GM19193 (cell line): ENCODE data around the gene FGF14.

Experiments used
- POLR2A ChIP-seq: IDR thresholded peaks from 4 replicates; pipeline ENCODE4 v1.6.1; 2011; ENCODE audit not compliant: insufficient read depth, insufficient read length; ENCODE audit errors: extremely low read depth

FGF14 gene

DNA sequence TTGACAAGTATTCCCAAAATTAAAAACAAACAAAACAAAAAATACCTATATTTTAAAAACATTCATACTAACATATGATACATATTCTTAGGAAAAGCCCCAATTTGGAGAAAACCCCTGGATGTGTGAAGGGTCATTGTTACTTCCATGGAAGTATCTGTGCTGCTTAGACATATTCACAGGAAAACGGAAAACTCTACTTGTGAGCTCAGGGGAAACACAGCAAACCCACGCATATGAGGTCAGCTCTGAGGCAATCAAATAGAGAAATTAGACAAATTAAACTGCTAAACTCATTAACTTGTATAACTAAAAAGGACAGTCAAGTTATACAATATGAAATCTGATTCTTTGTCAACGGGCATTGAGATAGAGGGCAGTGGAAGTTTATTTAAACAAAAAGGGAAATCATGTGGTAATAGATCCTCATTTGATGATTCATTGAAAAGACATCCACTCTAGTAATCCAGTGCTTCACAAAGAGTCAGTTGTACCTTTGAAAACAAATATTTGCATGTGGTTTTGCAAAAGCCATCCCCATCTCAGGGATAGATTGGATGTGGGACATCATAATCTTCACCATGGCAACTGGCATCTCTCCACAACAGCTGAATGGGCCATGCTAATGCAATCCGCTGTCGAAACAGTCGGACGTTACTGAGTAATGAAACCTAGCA is 526.0 kb downstream of the FGF14 start:
- no peak for TF ChIP-seq POLR2A

DNA sequence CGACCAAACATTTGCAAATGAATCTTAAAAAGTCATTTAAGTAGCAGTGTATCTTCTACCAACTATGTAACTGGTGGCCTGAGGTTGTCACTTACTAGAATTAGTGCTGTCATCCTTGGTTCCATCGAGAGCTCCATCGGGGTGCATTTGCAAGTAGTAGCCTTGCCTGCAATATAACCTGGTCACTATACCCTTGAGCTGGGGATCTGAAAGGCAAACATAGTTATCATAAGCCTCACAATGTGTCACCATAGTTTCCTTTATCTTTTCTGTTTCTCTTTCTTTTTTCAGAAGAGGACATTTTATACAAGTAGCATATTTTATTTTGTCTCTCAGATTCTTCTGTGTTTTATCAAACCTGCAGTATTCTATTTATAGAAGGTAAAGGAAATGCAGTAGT is 526.8 kb downstream of the FGF14 start:
- TF ChIP-seq POLR2A, result no peak

DNA sequence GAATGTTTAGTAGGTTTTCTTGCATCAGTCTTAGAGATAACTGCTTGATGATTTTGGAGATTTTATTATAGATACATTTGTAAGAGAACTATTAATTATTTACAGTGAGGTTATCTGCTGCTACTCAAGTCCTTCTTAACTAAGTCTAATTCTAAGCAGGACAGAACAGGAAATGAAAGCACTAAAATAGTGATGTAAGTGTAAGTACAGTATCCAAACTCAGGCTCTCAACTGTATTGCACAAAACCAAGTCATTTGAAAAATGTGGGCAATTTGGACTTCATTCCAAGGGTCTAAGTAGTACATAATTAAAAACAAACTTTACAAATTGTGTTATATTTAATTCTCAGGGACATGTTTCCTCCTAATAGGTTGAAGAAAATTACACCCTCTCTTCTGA is 532.3 kb downstream of the FGF14 start:
- TF ChIP-seq POLR2A, result no peak

DNA sequence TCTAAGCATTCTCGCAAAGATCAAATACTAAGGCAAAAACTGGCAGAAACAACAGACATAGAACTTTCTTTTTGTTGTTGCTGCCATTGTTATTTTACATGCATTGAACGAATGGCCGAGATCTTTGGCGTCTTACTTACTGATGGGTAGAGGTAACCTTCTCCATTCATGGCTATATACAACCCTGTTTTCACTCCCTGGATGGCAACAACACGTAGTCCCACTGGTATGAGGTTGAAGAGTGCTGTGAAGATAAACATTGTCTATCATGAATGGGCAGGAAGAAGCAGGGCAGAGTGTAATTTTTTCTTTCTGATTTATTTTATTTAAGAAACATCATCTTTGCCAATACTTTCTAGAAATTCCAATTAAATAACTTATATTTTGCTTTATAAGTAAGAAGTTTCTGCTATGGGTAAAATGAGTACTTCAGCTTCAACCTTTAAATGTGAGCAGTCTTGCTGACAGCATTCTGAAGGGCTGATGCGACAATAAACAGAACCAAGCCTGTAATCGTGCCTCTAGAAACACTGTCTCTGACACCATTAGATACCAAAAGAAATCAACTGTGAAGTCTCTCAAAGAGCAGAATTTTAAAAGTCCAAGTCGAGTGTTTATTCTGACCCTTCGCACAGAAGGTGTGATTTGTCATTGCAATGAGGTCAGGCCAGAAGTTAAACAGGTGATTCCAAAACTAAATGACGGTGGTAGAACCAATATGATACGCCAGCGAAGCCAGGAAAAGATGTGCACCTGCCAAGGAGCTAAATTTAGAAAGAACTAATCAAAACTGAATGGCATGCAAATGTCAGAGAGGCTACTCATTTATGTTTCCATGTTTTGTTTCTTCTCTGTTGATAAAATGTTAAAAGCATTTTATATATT is 533.0 kb downstream of the FGF14 start:
- TF ChIP-seq POLR2A, result no peak

DNA sequence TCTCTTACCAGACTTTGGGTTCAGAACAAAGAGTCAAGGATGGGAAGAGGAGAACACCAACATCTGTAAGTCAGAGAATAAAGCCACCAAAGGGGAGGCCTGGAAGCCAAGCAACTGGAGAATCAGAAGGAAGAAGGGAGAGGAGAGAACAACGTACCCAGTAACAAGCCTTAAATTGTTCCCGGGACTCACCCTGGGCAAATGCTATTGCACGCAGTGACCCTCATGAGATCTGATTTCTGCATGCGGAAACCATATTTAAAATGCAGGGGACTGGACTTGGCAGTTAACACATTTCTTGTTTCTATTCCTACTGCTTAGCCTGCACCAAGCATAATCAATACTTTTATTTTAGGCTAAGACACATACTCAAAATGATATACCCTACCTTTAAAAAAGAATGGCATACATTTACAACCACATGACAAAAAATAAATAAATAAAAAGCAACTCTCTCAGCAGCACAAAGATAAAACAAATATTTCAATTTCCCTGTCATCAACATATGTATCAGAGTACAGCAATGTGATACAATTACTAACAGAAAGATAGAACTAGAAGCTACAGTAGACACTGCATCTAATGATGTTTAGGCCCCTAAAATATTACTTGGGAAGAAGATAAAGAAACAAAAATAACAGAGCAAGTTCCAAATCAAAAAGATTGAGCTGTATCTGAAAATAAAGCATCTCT is 534.8 kb downstream of the FGF14 start:
- TF ChIP-seq POLR2A, result no peak

DNA sequence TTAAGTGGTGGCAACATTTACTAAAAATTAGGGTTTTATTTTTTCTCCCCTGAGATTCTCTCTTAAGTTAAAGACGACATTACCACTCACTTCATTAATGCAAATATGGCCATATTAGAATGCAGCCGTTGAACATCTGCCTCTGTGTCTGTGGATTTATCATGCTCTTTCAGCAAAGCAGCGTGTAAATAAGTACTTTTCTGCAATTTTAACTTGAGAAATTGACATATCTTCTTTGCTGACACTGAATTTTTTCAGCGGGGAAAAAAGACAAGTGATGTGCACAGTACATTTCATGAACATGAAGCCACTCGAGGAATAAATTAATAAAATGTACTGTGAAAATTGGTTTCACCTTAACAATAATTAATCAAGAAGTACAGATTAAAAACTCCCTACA is 543.0 kb downstream of the FGF14 start:
- no peak for TF ChIP-seq POLR2A

DNA sequence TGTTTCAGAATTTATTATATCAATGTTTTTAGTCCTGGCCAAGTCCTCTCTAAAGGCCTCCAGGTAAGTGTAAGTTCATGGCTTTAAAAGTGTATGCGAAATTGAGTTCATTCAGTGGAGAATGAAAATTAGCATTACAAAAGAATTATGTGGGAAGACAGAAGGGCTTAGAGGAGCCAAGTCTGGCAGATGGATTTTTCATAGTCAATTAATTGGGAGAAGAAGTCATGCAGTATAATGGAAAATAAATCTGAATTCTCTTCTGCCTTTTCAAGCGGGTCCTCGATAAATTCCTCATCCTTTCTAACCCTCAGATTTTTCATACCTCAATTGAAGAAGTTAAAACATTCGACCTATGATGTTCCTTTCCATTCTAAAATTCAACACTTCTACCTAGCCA is 555.1 kb downstream of the FGF14 start:
- TF ChIP-seq POLR2A, result no peak

DNA sequence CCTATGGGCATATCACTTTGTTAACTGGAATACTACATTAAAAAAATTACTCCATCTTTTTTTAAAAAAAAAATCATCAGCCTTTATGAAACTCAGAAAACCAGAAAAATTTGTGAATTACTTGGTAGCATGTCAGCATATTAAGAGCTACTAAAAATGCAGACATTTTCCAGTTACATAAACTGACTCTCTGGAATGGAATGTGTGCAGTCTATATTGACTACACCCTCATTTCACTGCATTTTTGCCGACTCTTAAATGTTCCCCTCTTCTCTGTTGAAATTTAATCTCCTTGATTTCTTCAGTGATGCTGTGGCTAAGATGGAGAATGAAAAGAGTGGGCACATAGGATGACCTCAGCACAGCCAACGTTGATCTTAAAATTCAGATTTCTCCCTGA is 555.6 kb downstream of the FGF14 start:
- TF ChIP-seq POLR2A, result no peak

DNA sequence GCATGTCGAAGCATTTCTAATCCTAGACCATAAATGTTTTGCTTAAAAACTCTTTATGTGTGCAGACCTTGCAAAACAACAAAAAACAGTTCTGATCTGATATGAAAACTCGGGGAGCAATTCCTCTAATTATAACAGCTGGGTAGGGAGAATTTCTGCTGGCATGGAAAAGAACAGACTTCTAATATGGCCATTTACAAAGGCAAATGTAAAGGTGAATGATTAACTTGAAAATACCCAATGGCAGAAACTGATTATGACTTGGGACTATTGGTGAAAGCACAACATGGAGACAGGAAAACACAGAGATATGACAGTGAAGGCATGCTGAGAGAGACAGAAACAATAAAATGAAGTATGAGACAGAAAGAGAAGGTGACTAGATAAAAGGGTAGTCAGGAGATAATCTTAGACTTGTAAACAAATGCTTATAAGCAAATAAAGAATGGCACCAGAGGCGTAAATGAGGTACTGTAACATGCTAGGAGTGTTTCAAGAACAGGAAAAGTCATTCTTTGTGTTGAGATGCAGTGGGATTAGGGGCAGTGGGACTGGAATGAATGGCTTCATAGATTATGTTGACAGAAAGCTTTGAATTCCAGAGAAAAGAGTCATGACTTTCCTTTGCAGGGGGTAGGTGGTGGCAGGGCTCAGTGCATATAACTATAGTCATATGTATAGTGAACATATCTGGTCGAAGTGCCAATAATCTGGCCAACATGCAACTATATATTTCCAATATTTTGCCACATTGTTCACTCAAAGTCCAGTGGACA is 556.4 kb downstream of the FGF14 start:
- TF ChIP-seq POLR2A, result no peak

DNA sequence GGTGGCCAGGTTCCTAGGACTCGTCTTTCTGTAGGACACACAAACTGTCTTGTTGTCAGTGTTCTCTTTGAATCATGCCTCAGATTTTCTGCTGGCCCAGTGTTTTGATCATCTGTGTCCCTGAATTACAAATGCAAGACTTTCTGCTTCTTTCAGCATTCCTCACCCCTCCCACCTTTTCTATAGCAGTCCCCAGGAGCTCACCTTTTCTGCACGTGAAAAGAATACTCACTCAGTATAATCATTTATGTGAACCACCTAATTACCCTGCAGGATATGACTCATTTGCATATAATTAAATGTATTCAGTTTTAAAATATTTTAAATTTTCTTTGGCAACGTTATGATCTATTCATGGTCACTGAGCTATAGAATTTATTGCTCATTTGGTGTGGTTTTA is 560.1 kb downstream of the FGF14 start:
- TF ChIP-seq POLR2A, result no peak

DNA sequence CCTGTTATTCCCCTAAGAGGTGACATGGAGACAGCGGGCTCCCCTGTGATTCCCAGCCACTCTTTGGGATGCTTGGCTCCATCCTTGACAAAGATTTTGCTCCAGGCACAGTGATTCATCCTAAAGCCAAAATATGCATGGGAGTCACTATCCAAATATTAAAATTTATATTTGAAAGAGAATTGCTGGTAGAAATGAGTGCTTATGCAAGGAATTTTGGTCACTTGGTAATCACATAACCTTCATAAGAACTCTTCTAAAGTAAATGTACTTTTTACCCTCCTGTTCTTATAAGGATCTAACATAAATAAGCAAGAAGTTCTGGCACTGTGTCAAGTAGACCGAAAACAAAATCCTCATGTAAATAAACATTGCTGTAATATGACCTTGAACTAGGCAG is 563.5 kb downstream of the FGF14 start:
- TF ChIP-seq POLR2A, result no peak

DNA sequence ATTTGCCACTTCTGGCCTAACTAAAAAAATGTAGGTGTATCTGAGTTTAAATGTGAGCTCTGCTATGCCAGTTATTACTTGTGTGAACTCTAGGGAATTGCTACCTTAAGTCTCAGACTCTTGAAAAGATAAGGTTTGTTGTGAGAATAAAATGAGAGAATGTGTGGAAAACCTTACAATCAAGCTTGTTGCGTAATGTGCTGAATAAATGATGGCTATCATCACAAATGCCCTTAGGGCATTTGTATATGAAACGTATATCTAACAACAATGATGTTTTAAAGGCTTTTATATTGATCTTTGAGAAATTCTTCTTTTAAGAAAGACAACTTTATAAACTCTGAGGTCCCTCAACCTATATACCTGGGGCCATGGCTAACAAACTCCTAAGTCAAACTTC is 564.6 kb downstream of the FGF14 start:
- no peak for TF ChIP-seq POLR2A

DNA sequence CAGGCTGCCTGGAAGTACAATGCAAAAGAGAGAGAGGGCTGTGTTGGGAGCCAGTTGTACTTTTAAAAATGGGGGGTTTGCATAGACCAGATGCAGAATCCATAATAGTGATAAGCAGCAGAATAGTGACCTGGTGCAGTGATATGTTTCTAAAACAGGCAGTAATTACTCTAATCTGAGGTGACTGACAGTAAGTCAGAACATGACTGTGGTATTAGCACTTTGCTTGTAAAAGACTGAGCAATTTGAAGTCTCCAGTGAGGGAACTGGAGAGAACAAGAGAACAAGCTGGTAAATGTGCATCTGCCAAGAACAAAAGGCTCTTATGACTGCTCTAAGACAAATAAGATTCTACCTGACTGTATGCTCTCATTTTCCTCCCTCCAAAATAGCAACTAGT is 565.9 kb downstream of the FGF14 start:
- no peak for TF ChIP-seq POLR2A

DNA sequence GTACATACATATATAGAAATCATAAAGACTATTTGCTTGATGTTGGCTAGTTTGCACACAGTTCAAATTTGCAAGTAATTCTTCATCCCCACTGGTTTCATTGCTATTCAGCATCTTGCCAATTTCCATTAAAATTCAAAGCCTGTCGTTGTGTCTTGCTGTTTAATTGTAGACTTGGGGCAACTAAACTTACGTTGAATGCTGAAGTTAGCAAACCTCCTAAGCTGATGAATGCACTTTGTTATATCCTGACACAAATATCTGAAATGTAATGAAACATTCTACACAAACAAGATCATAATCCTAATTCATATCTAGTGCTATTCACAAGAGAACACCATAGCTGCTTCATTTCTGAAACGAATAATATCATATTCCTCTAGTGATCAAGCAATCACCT is 568.2 kb downstream of the FGF14 start:
- no peak for TF ChIP-seq POLR2A

DNA sequence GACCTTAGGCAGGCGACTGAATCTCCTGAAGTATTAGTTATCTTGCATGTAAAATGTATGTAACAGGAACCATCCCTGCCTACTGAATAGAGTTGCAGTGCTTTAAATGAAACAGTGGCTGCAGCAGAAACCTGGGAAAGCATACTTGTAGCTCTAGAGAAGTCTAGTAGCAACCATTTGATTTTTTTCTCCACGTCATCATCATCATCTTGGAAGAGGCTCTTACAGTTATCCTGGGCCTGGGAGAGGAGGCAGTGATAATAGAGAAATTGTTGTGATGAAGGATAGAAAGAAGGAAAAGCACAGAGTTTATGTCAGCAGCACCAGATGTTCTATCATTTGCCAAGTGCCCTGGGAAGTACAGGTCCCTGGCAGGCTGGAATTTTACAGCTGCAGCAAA is 571.8 kb downstream of the FGF14 start:
- TF ChIP-seq POLR2A, result no peak
